ENCODE data around the gene NOP53. TPM values are rescaled to one million over a fixed set of nuclear protein-coding genes. Genes with fewer than 3 reads are reported as not detected.

The NOP53 gene
- total RNA-seq, 1 experiment from 2014 or later = 289 TPM

DNA sequence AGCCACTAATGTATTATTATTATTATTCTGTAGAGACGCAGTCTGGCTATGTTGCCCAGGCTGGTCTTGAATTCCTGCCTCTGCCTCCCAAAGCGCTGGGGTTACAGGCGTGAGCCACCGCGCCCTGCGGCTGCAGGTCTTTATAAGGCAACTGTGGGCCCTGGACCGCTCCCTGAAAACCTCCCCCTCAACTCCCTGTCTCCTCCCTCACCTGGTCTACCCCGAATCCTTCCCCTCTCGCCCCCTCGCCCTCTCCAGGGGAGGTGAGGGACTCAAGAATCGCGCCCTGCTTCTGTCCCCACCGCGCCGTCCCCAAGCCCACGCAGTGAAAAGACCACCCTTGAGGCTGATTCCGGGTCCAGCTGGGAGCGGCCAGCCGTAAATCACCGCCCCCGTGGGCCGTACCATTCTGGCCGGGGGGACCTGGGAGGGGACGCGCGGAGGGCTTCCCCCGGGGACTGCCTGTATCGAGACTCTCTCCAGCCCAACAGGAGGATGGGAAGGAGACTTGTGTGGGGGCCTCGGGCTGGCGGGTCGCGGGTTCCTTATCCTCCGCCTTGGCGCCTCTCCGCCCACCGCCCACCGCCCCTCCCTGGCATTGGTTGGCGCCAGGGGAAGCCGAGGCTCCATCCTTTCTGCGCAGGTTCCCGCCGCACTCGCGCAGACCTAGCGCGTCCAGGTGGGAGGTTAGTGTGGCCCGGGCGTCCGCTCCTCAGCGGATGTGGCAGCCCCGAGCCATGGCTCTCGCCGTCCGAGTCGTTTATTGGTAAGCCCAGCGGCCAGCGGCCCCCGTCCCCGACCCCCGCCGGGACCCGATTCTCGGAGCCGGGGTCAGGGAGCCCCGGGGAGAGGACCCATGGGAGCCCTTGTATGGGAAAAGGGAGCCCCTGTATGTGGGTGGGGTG lies 33.0 kb downstream of the NOP53 start, which contains the start of gene SELENOW (continued):
- TF ChIP-seq PRRX2 (CRISPR knock-in tag; IDR thresholded peaks at IDR 0.05) = no peak
- TF ChIP-seq, protein P1, sequence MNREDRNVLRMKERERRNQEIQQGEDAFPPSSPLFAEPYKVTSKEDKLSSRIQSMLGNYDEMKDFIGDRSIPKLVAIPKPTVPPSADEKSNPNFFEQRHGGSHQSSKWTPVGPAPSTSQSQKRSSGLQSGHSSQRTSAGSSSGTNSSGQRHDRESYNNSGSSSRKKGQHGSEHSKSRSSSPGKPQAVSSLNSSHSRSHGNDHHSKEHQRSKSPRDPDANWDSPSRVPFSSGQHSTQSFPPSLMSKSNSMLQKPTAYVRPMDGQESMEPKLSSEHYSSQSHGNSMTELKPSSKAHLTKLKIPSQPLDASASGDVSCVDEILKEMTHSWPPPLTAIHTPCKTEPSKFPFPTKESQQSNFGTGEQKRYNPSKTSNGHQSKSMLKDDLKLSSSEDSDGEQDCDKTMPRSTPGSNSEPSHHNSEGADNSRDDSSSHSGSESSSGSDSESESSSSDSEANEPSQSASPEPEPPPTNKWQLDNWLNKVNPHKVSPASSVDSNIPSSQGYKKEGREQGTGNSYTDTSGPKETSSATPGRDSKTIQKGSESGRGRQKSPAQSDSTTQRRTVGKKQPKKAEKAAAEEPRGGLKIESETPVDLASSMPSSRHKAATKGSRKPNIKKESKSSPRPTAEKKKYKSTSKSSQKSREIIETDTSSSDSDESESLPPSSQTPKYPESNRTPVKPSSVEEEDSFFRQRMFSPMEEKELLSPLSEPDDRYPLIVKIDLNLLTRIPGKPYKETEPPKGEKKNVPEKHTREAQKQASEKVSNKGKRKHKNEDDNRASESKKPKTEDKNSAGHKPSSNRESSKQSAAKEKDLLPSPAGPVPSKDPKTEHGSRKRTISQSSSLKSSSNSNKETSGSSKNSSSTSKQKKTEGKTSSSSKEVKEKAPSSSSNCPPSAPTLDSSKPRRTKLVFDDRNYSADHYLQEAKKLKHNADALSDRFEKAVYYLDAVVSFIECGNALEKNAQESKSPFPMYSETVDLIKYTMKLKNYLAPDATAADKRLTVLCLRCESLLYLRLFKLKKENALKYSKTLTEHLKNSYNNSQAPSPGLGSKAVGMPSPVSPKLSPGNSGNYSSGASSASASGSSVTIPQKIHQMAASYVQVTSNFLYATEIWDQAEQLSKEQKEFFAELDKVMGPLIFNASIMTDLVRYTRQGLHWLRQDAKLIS (CRISPR knock-in tag; IDR thresholded peaks at IDR 0.05; ENCODE audit: borderline replicate concordance) = no peak
- TF ChIP-seq FOXJ3 (CRISPR knock-in tag; IDR thresholded peaks at IDR 0.05; ENCODE audit: borderline replicate concordance) = no peak
- no peak for TF ChIP-seq EMX1 (CRISPR knock-in tag; IDR thresholded peaks at IDR 0.05)
- TF ChIP-seq ZNF396 (CRISPR knock-in tag; IDR thresholded peaks at IDR 0.05; ENCODE audit: borderline replicate concordance) = no peak
- TF ChIP-seq, protein P2, sequence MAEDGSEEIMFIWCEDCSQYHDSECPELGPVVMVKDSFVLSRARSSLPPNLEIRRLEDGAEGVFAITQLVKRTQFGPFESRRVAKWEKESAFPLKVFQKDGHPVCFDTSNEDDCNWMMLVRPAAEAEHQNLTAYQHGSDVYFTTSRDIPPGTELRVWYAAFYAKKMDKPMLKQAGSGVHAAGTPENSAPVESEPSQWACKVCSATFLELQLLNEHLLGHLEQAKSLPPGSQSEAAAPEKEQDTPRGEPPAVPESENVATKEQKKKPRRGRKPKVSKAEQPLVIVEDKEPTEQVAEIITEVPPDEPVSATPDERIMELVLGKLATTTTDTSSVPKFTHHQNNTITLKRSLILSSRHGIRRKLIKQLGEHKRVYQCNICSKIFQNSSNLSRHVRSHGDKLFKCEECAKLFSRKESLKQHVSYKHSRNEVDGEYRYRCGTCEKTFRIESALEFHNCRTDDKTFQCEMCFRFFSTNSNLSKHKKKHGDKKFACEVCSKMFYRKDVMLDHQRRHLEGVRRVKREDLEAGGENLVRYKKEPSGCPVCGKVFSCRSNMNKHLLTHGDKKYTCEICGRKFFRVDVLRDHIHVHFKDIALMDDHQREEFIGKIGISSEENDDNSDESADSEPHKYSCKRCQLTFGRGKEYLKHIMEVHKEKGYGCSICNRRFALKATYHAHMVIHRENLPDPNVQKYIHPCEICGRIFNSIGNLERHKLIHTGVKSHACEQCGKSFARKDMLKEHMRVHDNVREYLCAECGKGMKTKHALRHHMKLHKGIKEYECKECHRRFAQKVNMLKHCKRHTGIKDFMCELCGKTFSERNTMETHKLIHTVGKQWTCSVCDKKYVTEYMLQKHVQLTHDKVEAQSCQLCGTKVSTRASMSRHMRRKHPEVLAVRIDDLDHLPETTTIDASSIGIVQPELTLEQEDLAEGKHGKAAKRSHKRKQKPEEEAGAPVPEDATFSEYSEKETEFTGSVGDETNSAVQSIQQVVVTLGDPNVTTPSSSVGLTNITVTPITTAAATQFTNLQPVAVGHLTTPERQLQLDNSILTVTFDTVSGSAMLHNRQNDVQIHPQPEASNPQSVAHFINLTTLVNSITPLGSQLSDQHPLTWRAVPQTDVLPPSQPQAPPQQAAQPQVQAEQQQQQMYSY (CRISPR knock-in tag; IDR thresholded peaks at IDR 0.05) = no peak
- no peak for TF ChIP-seq OVOL2 (CRISPR knock-in tag; IDR thresholded peaks at IDR 0.05; ENCODE audit: borderline replicate concordance)
- TF ChIP-seq, protein P3, sequence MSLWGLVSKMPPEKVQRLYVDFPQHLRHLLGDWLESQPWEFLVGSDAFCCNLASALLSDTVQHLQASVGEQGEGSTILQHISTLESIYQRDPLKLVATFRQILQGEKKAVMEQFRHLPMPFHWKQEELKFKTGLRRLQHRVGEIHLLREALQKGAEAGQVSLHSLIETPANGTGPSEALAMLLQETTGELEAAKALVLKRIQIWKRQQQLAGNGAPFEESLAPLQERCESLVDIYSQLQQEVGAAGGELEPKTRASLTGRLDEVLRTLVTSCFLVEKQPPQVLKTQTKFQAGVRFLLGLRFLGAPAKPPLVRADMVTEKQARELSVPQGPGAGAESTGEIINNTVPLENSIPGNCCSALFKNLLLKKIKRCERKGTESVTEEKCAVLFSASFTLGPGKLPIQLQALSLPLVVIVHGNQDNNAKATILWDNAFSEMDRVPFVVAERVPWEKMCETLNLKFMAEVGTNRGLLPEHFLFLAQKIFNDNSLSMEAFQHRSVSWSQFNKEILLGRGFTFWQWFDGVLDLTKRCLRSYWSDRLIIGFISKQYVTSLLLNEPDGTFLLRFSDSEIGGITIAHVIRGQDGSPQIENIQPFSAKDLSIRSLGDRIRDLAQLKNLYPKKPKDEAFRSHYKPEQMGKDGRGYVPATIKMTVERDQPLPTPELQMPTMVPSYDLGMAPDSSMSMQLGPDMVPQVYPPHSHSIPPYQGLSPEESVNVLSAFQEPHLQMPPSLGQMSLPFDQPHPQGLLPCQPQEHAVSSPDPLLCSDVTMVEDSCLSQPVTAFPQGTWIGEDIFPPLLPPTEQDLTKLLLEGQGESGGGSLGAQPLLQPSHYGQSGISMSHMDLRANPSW (CRISPR knock-in tag; conservative IDR thresholded peaks at IDR 0.05; ENCODE audit: low read depth) = no peak
- TF ChIP-seq, protein P4, sequence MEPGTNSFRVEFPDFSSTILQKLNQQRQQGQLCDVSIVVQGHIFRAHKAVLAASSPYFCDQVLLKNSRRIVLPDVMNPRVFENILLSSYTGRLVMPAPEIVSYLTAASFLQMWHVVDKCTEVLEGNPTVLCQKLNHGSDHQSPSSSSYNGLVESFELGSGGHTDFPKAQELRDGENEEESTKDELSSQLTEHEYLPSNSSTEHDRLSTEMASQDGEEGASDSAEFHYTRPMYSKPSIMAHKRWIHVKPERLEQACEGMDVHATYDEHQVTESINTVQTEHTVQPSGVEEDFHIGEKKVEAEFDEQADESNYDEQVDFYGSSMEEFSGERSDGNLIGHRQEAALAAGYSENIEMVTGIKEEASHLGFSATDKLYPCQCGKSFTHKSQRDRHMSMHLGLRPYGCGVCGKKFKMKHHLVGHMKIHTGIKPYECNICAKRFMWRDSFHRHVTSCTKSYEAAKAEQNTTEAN (CRISPR knock-in tag; IDR thresholded peaks at IDR 0.05) = 0 out of 2 replicates have a peak, but pooled peaks have one; percentile 20
- no peak for TF ChIP-seq ZNF232 (CRISPR knock-in tag; IDR thresholded peaks at IDR 0.05)
- TF ChIP-seq FOXK1 (CRISPR knock-in tag; IDR thresholded peaks at IDR 0.05) = peak; percentile 64
- TF ChIP-seq TCF7 (CRISPR knock-in tag; IDR thresholded peaks at IDR 0.05; ENCODE audit: low read depth) = no peak
- no peak for TF ChIP-seq ZNF416 (CRISPR knock-in tag; IDR thresholded peaks at IDR 0.05)

DNA sequence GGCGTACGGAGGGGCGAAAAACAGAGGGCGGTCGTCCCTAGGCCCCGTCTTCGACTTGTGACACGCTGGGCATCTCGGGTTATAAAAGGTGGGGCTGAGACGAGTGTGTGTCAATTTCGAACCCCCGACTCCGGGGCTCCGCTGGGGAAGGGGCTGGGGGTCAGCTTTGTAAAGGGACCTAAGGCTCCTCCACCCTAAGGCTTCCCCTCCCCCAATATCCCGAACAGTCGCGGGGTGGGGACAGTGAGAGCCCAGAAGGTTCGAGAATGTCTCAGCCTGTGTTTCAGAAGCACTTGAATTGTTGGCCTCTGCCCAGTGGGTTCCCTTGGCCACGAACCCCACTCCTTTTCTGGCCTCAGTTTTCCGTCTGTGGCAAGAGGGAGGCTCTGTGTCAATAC lies 33.6 kb downstream of the NOP53 start:
- ATAC-seq (no peak), DNase-seq (ENCODE audit: low spot score) (no peak)
- H3K9me3 Mint-ChIP-seq = no peaks in the 10 kb centered on the region
- ChIA-PET CTCF (interaction anchor here (1.2 to 1.6 kb wide), 4 partner anchors 9 to 66 kb away, joined by 3 to 7 read pairs (median 4); no protein-coding TSS in a partner anchor), POLR2A (interaction anchor here (0.5 to 1.2 kb wide), 3 partner anchors 9 to 42 kb away, joined by 3 to 4 read pairs (median 4); no protein-coding TSS in a partner anchor)
- H3K36me3 Mint-ChIP-seq = peaks cover 32% of the 10 kb centered on the region
- peak overlapping the region; percentile 65; the same call in 1 of the 2 replicates for H3K27ac Mint-ChIP-seq
- peaks cover 32% of the 10 kb centered on the region for H3K4me1 Mint-ChIP-seq
- H3K27me3 Mint-ChIP-seq (ENCODE audit: low read depth) = no peaks in the 10 kb centered on the region
- H3K4me3 Mint-ChIP-seq = peak overlapping the region; percentile 92
- TF ChIP-seq, protein P5, sequence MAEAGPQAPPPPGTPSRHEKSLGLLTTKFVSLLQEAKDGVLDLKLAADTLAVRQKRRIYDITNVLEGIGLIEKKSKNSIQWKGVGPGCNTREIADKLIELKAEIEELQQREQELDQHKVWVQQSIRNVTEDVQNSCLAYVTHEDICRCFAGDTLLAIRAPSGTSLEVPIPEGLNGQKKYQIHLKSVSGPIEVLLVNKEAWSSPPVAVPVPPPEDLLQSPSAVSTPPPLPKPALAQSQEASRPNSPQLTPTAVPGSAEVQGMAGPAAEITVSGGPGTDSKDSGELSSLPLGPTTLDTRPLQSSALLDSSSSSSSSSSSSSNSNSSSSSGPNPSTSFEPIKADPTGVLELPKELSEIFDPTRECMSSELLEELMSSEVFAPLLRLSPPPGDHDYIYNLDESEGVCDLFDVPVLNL (CRISPR knock-in tag; IDR thresholded peaks at IDR 0.05; ENCODE audit: borderline replicate concordance, low read depth) = no peak
- peak; percentile 58; the same call in 1 of the 2 replicates for TF ChIP-seq JUN (CRISPR knock-in tag; IDR thresholded peaks at IDR 0.05)
- TF ChIP-seq, protein P6, sequence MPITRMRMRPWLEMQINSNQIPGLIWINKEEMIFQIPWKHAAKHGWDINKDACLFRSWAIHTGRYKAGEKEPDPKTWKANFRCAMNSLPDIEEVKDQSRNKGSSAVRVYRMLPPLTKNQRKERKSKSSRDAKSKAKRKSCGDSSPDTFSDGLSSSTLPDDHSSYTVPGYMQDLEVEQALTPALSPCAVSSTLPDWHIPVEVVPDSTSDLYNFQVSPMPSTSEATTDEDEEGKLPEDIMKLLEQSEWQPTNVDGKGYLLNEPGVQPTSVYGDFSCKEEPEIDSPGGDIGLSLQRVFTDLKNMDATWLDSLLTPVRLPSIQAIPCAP (CRISPR knock-in tag; IDR thresholded peaks at IDR 0.05) = no peak
- TF ChIP-seq, protein P7, sequence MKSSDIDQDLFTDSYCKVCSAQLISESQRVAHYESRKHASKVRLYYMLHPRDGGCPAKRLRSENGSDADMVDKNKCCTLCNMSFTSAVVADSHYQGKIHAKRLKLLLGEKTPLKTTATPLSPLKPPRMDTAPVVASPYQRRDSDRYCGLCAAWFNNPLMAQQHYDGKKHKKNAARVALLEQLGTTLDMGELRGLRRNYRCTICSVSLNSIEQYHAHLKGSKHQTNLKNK (CRISPR knock-in tag; IDR thresholded peaks at IDR 0.05) = no peak
- TF ChIP-seq, protein P8, sequence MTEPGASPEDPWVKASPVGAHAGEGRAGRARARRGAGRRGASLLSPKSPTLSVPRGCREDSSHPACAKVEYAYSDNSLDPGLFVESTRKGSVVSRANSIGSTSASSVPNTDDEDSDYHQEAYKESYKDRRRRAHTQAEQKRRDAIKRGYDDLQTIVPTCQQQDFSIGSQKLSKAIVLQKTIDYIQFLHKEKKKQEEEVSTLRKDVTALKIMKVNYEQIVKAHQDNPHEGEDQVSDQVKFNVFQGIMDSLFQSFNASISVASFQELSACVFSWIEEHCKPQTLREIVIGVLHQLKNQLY (CRISPR knock-in tag; IDR thresholded peaks at IDR 0.05) = no peak
- TF ChIP-seq MYBL2 (CRISPR knock-in tag; IDR thresholded peaks at IDR 0.05) = no peak
- no peak for TF ChIP-seq PRRX2 (CRISPR knock-in tag; IDR thresholded peaks at IDR 0.05)

Data from WTC11 (cell line).